ENCODE measurements around the gene CDCA8. TPM values are rescaled to one million over a fixed set of nuclear protein-coding genes. Genes with fewer than 3 reads are reported as not detected.
"Not testable (repeated sequence)": the region's sequence is repeated elsewhere in the genome, so short reads cannot be mapped to it uniquely, and the experiment has no call there.

Gene CDCA8
- total RNA-seq, 1 donor from 2014 or later = 2.5 TPM

DNA sequence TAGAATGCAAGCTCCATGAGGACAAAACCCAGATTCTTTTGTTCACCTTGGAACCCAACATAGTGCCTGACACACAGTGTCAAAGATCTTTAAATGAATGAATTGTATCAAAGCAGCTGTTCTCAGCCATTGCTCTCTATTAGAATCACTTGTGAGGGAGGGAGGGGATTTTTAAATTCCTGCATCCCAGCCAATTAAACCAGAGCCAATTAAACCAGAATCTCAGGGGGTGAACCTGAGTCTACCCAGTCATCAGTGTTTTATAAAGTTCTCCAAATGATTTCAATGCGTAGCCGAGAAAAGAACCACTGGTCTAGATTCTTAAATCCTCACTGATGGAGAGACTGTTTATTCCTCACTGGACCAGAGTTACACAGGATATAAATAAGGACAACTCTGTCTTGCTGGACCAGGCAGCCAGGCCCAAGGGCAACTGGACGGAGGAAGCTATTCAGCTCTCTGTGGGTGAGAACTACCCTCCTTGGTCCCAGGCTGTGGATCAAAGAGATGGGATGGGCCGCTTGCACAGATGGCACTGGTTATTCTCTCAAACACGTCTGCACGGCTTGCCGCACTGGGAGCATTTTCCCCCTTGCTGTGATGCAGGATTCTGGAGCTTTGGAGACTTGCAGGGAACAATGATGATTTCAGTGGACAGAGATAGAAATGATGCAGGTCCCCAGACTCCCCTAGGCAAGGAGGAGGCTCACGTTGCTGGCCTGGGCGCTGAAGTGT, 20.0 kb upstream of the CDCA8 start:
- DNase-seq (ENCODE audit: low spot score) = no peak

GRCh38 chr1:37673920-37674319, 18.4 kb upstream of the CDCA8 start:
- DNase-seq (ENCODE audit: low spot score) = no peak

GRCh38 chr1:37676281-37677142, 15.8 kb upstream of the CDCA8 start:
- DNase-seq (ENCODE audit: low spot score) = peak; percentile 27

GRCh38 chr1:37677143-37677439, 15.2 kb upstream of the CDCA8 start:
- DNase-seq (ENCODE audit: low spot score) = no peak

- DNase-seq (ENCODE audit: low spot score) = no peak
Observed at GRCh38 chr1:37677808-37678207, 14.5 kb upstream of the CDCA8 start.

GRCh38 chr1:37680933-37681332, 11.4 kb upstream of the CDCA8 start:
- DNase-seq (ENCODE audit: low spot score) = no peak

DNA sequence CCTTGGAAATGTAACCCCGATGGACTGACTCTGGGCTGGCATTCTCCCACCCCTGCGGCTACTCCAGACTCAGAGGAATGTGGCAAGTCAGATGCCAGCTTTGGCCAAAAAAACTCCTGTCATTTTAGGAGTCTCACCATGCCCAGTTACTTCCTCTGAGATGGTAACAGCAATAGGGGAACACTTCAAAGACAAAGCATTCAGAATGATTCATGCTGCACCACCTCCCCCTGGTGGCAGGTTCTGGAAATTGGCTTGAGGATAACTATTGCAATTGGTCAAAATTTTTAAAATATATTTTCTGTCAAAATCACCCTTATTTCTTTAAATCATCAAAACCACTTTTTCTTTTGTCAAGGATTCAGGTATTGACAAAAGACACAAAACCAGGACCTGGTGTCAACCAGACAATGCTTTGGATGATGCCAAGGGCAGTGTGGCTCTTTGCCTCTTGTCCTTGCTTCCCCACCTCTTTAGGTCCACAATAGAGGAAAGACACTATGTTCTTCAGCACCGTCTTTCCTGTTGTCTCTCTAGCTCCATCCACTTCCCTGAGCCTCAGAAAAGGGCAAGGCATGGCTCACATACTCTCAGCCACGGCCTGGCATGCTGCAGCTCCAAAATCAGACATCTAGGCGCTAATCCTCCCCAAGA, 9.9 kb upstream of the CDCA8 start:
- peak; percentile 75 for DNase-seq (ENCODE audit: low spot score)

DNA sequence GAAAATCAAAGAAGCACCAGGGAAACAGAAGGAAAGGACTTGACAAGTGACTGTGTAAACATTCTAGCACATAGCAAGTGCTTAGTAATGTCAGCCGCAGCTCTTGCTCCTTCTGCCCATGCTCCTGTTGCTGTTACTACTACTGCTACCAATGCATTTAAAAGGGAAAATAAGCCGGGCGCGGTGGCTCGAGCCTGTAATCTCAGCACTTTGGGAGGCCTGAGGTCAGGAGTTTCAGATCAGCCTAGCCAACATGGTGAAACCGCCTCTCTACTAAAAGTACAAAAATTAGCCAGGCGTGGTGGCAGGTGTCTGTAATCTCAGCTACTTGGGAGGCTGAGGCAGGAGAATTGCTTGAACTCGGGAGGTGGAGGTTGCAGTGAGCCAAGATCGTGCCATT, 8.1 kb upstream of the CDCA8 start:
- DNase-seq (ENCODE audit: low spot score) = not testable (repeated sequence)

GRCh38 chr1:37685722-37686121, 6.6 kb upstream of the CDCA8 start:
- no peak for DNase-seq (ENCODE audit: low spot score)

DNA sequence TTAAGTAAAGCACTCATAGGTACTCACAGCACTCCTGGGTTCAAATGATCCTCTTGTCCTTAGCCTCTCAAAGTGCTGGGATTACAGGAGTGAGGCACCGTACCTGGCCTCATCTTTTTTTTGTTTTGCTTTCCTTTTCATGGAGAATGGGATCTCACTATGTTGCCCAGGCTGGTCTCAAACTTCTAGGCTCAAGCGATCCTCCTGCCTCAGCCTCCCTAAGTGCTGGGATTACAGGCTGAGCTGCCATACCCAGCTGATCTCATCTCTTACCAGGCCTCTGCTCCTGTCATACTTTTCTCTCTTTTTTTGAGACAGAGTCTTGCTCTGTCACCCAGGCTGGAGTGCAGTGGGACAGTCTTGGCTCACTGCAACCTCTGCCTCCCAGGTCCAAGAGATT, 4.6 kb upstream of the CDCA8 start:
- DNase-seq (ENCODE audit: low spot score) = not testable (repeated sequence)

GRCh38 chr1:37688926-37689325, 3.4 kb upstream of the CDCA8 start:
- DNase-seq (ENCODE audit: low spot score) = no peak

DNA sequence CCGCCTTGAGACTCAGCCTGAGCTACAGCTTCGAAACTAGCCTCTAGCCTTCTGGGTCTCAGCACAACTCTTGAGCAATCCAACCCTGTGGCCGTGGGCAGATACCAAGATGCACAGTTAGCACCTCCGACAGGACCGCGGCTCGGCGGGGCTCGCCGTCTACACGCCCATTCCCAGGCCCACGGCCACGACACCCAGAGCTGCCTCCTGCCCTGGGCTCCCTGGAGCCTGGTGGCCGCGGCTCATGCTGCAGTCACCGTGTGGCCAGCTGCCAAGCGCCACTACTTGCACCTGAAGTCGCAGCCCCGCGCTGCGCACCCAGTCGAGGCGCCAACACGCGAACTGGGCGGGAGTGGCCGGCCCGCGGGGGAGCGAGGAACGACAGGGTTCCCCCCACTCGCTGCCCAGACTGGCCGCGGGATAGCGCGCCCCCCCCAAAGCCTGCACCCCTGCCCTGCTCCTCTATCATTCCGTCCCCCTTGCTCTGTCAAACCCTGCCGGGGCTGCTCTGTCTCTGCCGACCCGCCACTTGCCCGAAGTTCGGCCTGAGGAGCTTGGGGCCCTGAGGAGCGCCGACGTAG, 729 bp upstream of the CDCA8 start:
- DNase-seq (ENCODE audit: low spot score) = peak; percentile 21

DNA sequence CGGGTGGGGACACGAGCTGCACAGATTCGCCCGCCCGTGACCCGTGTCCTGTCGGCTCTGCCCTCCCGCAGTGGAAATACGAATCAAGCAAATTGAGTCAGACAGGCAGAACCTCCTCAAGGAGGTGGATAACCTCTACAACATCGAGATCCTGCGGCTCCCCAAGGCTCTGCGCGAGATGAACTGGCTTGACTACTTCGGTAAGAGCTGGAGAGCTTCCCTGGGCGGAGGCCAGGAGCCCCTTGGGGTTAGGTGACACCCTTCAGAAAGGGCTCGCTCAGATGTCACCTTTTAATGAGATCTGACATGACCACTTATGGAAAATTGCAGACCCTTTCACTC, 489 bp downstream of the CDCA8 start:
- no peak for DNase-seq (ENCODE audit: low spot score)

DNA sequence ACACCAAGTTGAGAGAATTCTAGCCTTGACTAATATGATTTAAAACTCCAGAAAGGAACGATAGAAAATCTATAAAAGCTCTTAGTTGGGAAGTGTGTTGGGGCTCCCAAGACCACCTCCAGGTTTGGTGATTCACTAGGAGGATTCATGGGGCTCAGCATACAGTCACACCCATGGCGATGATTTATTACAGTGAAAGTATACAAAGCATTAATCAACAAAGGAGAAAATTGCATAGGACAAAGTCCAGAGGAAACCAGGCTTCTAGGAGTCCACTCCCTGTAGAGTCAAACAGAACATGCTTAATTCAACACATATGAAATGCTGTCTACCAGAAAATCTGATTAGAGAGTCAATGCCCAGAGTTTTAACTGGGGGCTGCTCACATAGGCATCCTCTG, 4.8 kb downstream of the CDCA8 start:
- DNase-seq (ENCODE audit: low spot score) = no peak

DNA sequence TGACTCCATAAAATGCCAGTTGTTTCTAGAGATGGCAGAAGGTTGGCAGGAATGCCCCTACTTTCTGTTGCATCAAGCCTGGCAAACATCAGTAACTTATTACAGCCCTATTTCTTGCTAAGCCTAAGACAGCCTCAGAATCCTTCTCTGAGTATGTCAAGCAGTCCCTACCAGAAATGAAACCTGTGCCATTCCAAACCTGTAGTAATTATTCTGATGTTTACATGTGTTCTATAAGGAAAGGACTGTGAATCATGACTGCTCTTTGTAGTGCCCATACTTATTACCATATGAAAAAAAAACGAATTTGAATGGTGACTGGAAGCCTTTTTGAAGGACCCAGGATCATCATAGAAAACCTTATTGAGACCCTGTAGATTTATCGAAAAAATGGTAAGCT, 5.4 kb downstream of the CDCA8 start:
- no peak for DNase-seq (ENCODE audit: low spot score)

DNA sequence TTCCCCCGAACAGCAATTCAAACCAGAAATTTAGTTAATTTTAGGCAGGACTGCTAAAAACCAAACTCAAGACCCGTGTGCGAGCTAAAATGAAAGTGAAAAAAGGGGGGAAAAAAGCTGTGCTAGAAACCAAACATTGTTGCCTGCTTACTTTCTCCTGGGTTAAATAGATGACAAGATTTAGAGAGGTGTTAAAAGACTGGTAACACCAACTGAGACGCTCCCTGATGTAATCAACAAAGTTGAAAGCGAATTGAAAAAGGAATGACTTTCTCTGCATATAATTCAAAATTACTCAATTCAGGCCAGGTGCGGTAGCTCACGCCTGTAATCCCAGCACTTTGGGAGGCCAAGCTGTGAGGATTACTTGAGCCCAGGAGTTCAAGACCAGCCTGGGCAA, 6.8 kb downstream of the CDCA8 start:
- no peak for DNase-seq (ENCODE audit: low spot score)

DNA sequence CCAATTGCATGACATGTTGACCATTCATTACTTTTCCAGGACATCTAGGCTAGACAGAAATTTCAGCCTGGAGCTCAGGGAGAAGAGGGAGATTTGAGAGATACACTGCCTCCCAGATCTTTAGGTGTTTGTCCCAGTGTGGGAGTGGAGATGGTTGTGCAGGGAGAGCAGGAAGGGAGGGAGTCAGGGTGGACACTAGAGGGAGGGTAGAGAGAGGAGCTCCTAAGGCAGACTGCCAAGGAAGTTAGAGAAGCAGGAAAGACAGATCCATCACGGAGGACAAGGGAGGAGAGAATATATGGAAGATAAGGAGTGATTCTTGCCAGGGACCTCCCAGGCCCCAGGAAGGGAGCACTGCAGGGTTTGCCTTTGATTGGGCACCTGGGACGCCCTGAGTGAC, 8.7 kb downstream of the CDCA8 start:
- no peak for DNase-seq (ENCODE audit: low spot score)

DNA sequence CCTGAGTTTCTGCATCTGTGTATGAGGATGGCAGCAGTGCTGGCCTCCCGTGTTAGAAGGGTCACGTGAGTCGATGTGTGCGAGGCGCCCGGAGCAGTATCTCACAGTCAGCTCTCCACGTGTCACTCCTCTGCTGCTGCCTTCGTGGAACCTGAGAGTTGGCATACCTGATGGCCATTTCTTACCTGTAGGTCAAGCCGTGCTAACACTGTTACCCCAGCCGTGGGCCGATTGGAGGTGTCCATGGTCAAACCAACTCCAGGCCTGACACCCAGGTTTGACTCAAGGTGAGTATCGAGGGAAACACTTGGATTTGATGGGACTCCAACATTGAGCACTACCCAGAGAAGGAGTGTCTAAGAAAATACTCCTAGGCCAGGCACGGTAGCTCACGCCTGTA, 10.7 kb downstream of the CDCA8 start:
- DNase-seq (ENCODE audit: low spot score) = no peak

GRCh38 chr1:37704966-37705365, 12.7 kb downstream of the CDCA8 start:
- no peak for DNase-seq (ENCODE audit: low spot score)

- no peak for DNase-seq (ENCODE audit: low spot score)
Observed at GRCh38 chr1:37705399-37705798, 13.1 kb downstream of the CDCA8 start.

DNA sequence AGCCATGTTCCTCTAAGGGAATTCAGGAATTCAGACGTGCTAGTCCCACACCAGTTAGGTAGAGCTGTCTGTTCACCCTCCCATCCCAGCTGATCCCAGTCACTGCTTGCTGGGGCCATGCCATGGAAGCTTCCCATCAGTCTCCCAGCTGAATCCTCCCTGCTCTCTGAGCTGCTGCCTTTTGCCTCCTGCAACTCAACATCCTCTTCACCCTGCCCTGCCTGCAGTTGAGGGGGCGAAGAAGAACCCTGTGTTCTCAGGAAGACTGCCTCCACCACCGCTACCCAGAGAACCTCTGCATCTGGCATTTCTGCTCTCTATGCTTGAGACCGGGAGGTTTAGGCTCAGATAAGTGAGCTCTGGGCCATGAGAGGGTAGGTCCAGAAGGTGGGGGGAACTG, 16.2 kb downstream of the CDCA8 start:
- no peak for DNase-seq (ENCODE audit: low spot score)

- DNase-seq (ENCODE audit: low spot score) = no peak
Observed at GRCh38 chr1:37714226-37714625, 21.9 kb downstream of the CDCA8 start.

- no peak for DNase-seq (ENCODE audit: low spot score)
Observed at GRCh38 chr1:37714689-37715088, 22.4 kb downstream of the CDCA8 start.
